Gastrocnemius medialis (tissue), 4 donors: ENCODE data around the gene LMOD2. TPM values are rescaled to one million over a fixed set of nuclear protein-coding genes. Genes with fewer than 3 reads are reported as not detected.

ENCODE experiments used
- ATAC-seq, 2 donors: fragments of 150-250 bp; one replicate each; pipeline ENCODE4 v1.9.1; 2016
- DNase-seq, 2 donors: peaks; one replicate each; pipeline ENCODE4 v3.0.0-alpha.2; 2019
- H3K27ac ChIP-seq, 4 donors: fragments of 200-600 bp; sonication (generic); 1 replicate in 1 of 4; 2 replicates in 3 of 4; pipeline ENCODE4 v1.5.1; 2016 to 2018; ENCODE audit warnings: mild to moderate bottlenecking in 2 of 4, moderate library complexity in 1 of 4
- H3K27me3 ChIP-seq, 3 donors: fragments of 200-600 bp; sonication (generic) in 2 of 3; 1 replicate in 1 of 3; 2 replicates in 2 of 3; pipeline versions ENCODE4 v1.5.1 to v1.6.0; 2016 to 2019; ENCODE audit warnings: mild to moderate bottlenecking in 1 of 3, moderate library complexity in 1 of 3
- H3K36me3 ChIP-seq, 2 donors: fragments of 200-600 bp; sonication (generic) in 1 of 2; one replicate each; pipeline ENCODE4 v1.5.1; 2017 to 2018
- H3K4me1 ChIP-seq, 2 donors: fragments of 200-600 bp; sonication (generic) in 1 of 2; one replicate each; pipeline ENCODE4 v1.5.1; 2016 to 2017; ENCODE audit warnings: mild to moderate bottlenecking in 2 of 2
- H3K4me3 ChIP-seq, 4 donors: fragments of 200-600 bp; sonication (generic) in 3 of 4; 1 replicate in 1 of 4; 2 replicates in 3 of 4; pipeline ENCODE4 v1.5.1; 2016 to 2019; ENCODE audit warnings: mild to moderate bottlenecking in 2 of 4
- H3K9me3 ChIP-seq, 3 donors: fragments of 200-600 bp; sonication (generic) in 2 of 3; 1 replicate in 1 of 3; 2 replicates in 2 of 3; pipeline ENCODE4 v1.5.1; 2016 to 2019
- CTCF ChIP-seq, 5 experiments: fragments of 450-650 bp in 3 of 5; fragments of 200-600 bp in 2 of 5; sonication (generic) in 2 of 5; IDR thresholded peaks in 4 of 5; conservative IDR thresholded peaks in 1 of 5; 1 replicate in 4 of 5; 2 replicates in 1 of 5; pipeline ENCODE4 v1.5.1; 2016 to 2019; ENCODE audit warnings: antibody characterized with exemption in 5 of 5, mild to moderate bottlenecking in 3 of 5, moderate library complexity in 3 of 5
- POLR2A ChIP-seq, 2 donors: fragments of 450-650 bp; IDR thresholded peaks; one replicate each; pipeline ENCODE4 v1.6.1; 2017; ENCODE audit warnings: antibody characterized with exemption in 2 of 2, mild to moderate bottlenecking in 2 of 2, moderate library complexity in 2 of 2
- in situ Hi-C, 4 donors: fragments of 200-750 bp; cut with MboI; loops; one replicate each; pipeline versions ENCODE4 v1.15.0 to v1.8.0; 2017; ENCODE audit warnings: low sequenced_read_pairs in 4 of 4
- intact Hi-C: fragments of 100-400 bp; cut with DNase I; formaldehyde crosslinking; loops from one replicate; pipeline ENCODE4 v1.15.1; 2023; ENCODE audit warnings: low total_unique reads
- total RNA-seq, 4 donors: library from RNA; depleted of rRNA; stranded (reverse); fragments of >200 nt; gene quantifications; one replicate each; pipeline versions ENCODE4 v1.1.0 to v1.2.3, GENCODE V29; 2016

LMOD2 gene
- total RNA-seq, 4 donors from 2014 or later: 150 to 518 (median 314) TPM

- Histone ChIP-seq H3K9me3 (no peaks in the 10 kb centered on the region), H3K4me1 (peaks cover 8 to 11% of the 10 kb centered on the region in 2 donors), H3K4me3 (no peak overlapping the region), H3K27ac (peak overlapping the region in 1 of 4 donors; percentile 8), H3K36me3 (peaks cover 0 to 35% of the 10 kb centered on the region in 2 donors), H3K27me3 (no peaks in the 10 kb centered on the region)
- no peak for TF ChIP-seq POLR2A (IDR thresholded peaks at IDR 0.05)
- no peak for TF ChIP-seq CTCF (IDR thresholded peaks at IDR 0.05 in 4 of 5, conservative IDR thresholded peaks at IDR 0.05 in 1 of 5)
- no peak for DNase-seq
- in situ Hi-C loops (loop anchor here in 2 of 4 donors (10.0 kb wide), 2 partner anchors 71 to 121 kb away; no protein-coding TSS in a partner anchor), intact Hi-C loops (no loop called here)
- no peak for ATAC-seq
These were observed 49.7 kb downstream of the LMOD2 start for GRCh38 chr7:123705211-123705901.

- Histone ChIP-seq H3K27ac (no peak overlapping the region), H3K4me3 (no peak overlapping the region), H3K4me1 (peaks cover 23 to 28% of the 10 kb centered on the region in 2 donors), H3K9me3 (no peaks in the 10 kb centered on the region), H3K27me3 (no peaks in the 10 kb centered on the region), H3K36me3 (peaks cover 0 to 27% of the 10 kb centered on the region in 2 donors)
- TF ChIP-seq POLR2A (IDR thresholded peaks at IDR 0.05): no peak
- TF ChIP-seq CTCF (IDR thresholded peaks at IDR 0.05 in 4 of 5, conservative IDR thresholded peaks at IDR 0.05 in 1 of 5): no peak
- no peak for ATAC-seq
- intact Hi-C loops (no loop called here), in situ Hi-C loops (loop anchor here in 2 of 4 donors (10.0 kb wide), 2 partner anchors 75 to 125 kb away; no protein-coding TSS in a partner anchor)
- no peak for DNase-seq
These were observed 53.9 kb downstream of the LMOD2 start for GRCh38 chr7:123709525-123709924.

- ATAC-seq (no peak), DNase-seq (no peak)
- peaks cover 0 to 17% of the 10 kb centered on the region in 2 donors for H3K36me3 ChIP-seq
- H3K27ac ChIP-seq: no peak overlapping the region
- H3K9me3 ChIP-seq: no peaks in the 10 kb centered on the region
- peaks cover 25 to 32% of the 10 kb centered on the region in 2 donors for H3K4me1 ChIP-seq
- no peaks in the 10 kb centered on the region for H3K27me3 ChIP-seq
- TF ChIP-seq POLR2A (IDR thresholded peaks at IDR 0.05) (no peak), CTCF (IDR thresholded peaks at IDR 0.05 in 4 of 5, conservative IDR thresholded peaks at IDR 0.05 in 1 of 5) (no peak)
- in situ Hi-C loops (no loop called here), intact Hi-C loops (no loop called here)
- no peak overlapping the region for H3K4me3 ChIP-seq
These were observed 55.0 kb downstream of the LMOD2 start for GRCh38 chr7:123710683-123711082.

GRCh38 chr7:123711832-123712293, 56.2 kb downstream of the LMOD2 start:
- Histone ChIP-seq H3K27ac (no peak overlapping the region), H3K36me3 (peaks cover 0 to 17% of the 10 kb centered on the region in 2 donors), H3K27me3 (no peaks in the 10 kb centered on the region), H3K4me1 (peaks cover 32 to 42% of the 10 kb centered on the region in 2 donors), H3K4me3 (no peak overlapping the region), H3K9me3 (no peaks in the 10 kb centered on the region)
- TF ChIP-seq POLR2A (IDR thresholded peaks at IDR 0.05) (no peak), CTCF (IDR thresholded peaks at IDR 0.05 in 4 of 5, conservative IDR thresholded peaks at IDR 0.05 in 1 of 5) (no peak)
- ATAC-seq: no peak
- intact Hi-C loops: no loop called here
- DNase-seq: no peak
- in situ Hi-C loops: no loop called here
